ENCODE measurements around the gene ZBTB16.

ZBTB16 gene

DNA sequence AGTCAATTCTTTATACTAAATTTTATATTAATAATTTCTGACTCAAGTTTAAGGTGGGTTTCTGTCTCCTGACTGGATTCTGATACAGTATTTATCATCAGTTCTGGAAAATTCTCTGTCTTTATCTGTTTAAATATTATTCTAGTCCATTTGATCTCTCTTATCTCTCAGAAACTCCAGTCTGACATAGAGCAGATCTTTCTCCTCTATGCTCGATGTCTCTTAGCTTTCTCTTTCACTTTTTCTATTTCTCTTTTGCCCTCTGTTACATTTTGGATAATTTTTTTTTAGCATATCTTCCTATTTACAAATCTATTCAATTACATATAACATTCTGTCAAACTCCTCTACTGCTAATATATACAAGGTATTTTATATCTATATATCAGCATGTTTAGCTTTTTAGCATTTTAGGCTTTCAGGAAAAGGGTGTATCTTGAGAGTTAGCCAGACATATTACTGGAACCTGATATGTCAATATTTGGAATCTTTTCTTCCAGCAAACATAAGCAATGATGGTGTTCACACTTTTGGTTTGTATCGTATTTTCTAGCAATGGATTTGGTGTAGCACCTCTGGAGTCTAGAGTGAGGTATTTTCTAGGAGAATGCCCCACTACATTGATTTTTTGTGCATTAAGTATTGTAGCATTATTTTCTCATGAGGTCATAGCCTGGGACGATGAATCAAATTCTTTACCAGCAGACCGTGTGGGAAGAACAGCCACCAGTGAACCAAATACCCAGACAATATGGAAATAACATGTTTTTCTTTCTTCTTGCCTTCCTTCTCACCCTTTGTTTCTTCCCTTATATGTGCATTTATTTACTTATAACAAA, 232.6 kb downstream of the ZBTB16 start:
- no peak for DNase-seq

GRCh38 chr11:114293201-114293711, 233.7 kb downstream of the ZBTB16 start:
- no peak for DNase-seq

GRCh38 chr11:114295676-114296604, 236.4 kb downstream of the ZBTB16 start, which contains the start of gene NNMT:
TSS of gene NNMT (plus strand) at chr11:114296399. CDS start at chr11:114296557, 158 bp downstream.
- no peak for DNase-seq

DNA sequence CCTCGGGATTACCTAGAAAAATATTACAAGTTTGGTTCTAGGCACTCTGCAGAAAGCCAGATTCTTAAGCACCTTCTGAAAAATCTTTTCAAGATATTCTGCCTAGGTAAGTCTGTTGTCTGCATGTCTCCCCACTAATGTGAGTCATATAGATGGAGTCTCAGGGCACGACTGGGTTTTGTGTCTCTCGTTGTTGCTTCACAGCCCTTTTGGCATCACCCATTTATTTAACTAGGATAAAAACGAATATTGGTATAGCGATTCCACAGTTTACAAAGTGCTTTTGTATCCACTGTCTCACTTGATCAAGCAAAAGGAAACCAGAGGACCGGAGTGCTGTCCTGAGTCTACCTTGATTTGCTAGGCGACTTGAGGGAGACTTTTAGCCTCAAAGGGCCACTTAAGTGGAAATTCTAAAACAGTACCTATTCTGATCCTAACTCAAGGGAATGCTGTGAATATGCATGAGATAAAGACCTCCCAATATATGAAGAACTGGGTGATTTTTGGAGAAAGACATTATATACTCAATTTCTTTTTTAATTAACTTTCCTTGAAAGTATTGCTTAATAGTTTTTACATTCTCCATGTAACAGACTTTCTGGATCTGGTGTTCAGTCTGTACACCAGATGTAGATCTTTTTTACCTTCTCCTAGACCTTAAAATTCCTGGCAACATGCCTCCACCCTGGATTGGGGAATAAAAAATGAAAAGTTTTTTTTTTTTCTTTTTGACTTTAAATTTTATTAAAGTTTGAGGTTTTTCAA, 237.3 kb downstream of the ZBTB16 start:
- DNase-seq, result no peak

- DNase-seq, result no peak
These were observed 238.5 kb downstream of the ZBTB16 start for GRCh38 chr11:114297806-114298709.

DNA sequence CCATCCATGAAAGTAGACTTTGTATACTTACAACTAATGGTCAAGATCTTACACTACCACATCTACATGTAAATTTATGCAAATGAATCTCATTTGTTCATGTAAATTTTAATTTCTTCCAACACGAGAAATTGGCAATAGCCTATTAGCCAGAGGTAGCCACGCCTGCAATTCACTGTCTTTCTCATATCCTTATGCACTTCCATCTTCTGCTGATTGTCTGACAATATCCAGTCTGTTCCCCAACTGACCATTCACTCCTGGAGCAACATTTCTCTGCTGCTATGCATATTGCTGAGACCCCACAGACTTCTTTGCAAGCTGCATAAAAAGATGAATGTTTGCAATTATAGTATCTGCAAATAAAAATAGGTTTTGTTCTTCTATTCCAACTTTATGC, 239.2 kb downstream of the ZBTB16 start:
- DNase-seq, result no peak

All from MV-4-11 (cell line).